IPS-15b (cell line): Measurements from ENCODE around the gene SKI.

ENCODE experiments used
- H3K27me3 ChIP-seq: one replicate; pipeline ENCODE4 v1.6.1; 2013; ENCODE audit warnings: low read length; ENCODE audit not compliant: control insufficient read depth, insufficient read depth
- H3K36me3 ChIP-seq: one replicate; pipeline ENCODE4 v1.6.1; 2013; ENCODE audit warnings: low read length; ENCODE audit not compliant: control insufficient read depth, insufficient read depth
- H3K4me1 ChIP-seq: one replicate; pipeline ENCODE4 v1.6.1; 2013; ENCODE audit warnings: mild to moderate bottlenecking, low read length; ENCODE audit not compliant: control insufficient read depth, insufficient read depth
- H3K4me3 ChIP-seq: one replicate; pipeline ENCODE4 v1.5.1; 2013; ENCODE audit warnings: low read depth, low read length
- H3K9ac ChIP-seq: one replicate; pipeline ENCODE4 v1.6.1; 2013; ENCODE audit warnings: low read depth, mild to moderate bottlenecking, low read length
- H3K9me3 ChIP-seq: one replicate; pipeline ENCODE4 v1.6.1; 2013; ENCODE audit warnings: mild to moderate bottlenecking, low read length; ENCODE audit not compliant: control insufficient read depth, insufficient read depth

SKI gene

DNA sequence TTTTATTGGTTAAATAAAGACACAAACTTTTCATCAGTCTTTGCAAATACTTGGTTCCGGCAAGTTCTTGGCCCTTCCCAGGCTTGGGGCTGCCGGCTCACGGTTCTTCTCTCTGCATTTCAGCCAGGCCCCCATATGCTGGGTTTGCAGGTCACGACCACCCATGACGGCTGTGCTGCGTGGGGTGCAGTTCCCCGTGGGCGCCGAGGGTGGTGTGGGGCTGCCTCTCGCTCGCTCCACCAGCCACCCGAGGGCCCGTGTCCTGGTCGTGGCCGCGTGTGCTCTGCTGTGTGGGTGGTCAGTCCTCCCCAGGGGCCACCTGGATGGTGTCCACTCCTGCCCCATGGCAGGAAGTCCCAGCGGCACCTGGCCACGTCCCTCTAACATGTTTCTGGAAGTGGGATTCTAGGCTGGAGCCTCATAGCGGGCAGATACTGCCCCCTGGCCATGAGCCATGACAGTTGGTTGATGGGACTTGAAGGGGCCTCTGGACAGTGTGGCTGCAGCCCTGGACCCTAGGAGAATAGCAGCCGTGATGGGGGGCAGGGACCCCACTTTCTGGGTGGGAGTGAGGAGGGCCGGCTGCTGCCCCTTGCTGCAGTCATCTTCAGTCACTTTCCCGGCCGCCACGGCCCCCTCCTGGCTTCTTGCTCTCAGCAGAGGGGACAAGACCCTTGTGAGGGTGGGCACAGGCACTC is 46.3 kb downstream of the SKI start:
- Histone ChIP-seq H3K4me3 (no peak overlapping the region), H3K9me3 (no peaks in the 10 kb centered on the region), H3K27me3 (no peaks in the 10 kb centered on the region)

DNA sequence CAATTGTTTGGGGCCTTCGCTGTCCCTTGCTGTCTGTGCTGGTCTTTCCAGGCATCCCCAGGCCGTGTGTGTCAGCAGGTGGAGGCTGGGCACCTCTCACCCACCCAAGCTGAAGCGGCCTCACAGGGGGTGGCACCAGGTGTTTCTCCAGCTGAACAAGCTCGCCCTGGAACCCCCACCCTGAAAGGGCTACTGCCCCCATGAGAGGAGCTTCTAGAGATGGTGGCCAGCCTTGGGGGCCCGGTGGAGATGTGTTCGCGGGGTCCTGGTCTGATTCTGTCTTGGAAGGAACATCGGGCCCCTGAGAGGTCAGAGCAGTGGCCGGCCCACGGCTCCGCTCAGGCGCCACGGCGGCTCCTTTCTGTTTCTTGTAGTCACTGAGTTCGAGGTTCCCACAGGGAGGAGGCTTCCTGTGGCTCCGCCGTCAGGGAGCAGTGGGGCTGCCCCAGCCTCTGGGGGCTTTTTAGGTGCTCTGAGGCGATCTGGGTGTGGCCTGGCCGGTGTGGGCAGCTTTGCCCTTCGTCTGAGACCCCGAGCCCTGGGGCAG is 46.9 kb downstream of the SKI start:
- H3K9ac ChIP-seq, result peak overlapping the region; percentile 37
- peaks cover 14% of the 10 kb centered on the region for H3K4me1 ChIP-seq
- no peak overlapping the region for H3K4me3 ChIP-seq
- H3K36me3 ChIP-seq, result peaks cover 14% of the 10 kb centered on the region
- H3K27me3 ChIP-seq, result no peaks in the 10 kb centered on the region
- H3K9me3 ChIP-seq, result no peaks in the 10 kb centered on the region

More for the DNA sequence above, 46.3 kb downstream of the SKI start:
- Histone ChIP-seq H3K9ac (no peak overlapping the region), H3K36me3 (peaks cover 14% of the 10 kb centered on the region), H3K4me1 (peaks cover 11% of the 10 kb centered on the region)

DNA sequence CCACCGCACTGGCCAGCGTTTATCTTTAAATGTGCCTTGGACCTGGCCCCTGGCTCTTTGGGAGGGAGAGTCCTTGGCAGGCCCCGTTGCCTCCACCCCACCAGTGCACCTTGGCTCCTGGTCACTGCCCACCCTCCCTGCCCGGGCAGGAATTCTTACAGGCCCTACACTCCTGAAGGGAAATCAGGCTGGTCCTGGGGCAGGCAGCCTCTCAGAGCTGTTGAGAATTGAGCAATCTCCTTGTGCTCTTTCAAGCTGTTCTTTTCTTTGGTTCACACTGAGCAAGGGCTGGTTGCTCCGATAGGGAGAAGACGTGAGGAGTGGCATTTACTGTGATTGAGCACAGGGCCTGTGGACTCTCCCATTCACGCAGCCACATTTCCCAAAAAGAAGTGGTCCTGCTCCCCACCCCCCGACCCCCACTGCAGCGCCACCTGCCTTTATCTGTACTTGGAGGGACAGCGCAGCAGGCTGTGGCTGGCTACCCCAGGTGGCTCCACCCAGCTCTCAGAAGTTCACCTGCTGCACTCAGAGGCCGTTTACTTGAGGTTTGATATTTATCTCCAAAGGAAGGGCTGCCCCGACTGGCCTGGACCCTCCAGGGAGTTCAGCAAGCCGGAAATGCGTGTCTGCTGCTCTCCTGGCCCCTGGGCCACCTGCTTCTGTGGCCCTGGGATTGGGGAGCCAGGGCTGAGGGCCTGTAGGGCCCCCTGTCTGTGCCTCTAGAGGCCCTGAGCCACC is 47.8 kb downstream of the SKI start:
- Histone ChIP-seq H3K4me1 (peaks cover 14% of the 10 kb centered on the region), H3K4me3 (no peak overlapping the region), H3K9me3 (no peaks in the 10 kb centered on the region), H3K36me3 (peaks cover 10% of the 10 kb centered on the region), H3K9ac (peak overlapping the region; percentile 26), H3K27me3 (no peaks in the 10 kb centered on the region)

DNA sequence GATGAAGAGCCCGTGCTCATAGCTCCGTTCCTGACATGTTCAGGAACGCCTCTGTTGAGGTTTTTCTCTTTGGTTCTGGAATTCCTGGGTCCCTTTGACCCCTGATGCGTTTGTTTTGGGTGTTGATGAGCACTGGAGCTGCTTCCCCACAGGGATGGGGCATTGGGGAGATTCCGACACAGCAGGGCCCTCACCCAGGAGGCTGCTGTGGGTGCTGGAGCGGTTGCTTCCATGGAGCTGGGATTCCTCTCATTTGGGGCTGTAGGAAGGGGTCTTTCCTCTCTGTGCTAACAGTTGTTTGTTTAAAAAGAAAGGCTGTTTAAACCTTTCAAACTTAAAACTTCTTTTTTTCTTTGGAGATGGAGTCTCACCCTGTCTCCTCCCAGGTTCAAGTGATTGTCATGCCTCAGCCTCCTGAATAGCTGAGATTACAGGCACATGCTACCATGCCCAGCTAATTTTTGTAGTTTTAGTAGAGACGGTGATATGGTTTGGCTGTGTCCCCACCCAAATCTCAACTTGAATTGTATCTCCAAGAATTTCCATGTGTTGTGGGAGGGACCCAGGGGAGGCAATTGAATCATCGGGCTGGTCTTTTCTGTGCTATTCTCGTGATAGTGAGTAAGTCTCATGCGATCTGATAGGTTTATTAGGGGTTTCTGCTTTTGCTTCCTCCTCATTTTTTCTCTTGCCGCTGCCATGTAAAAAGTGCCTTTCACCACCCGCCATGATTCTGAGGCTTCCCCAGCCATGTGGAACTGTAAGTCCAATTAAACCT is 48.9 kb downstream of the SKI start:
- no peaks in the 10 kb centered on the region for H3K9me3 ChIP-seq
- peaks cover 14% of the 10 kb centered on the region for H3K4me1 ChIP-seq
- H3K27me3 ChIP-seq, result no peaks in the 10 kb centered on the region
- H3K36me3 ChIP-seq, result peaks cover 10% of the 10 kb centered on the region
- no peak overlapping the region for H3K4me3 ChIP-seq
- peak overlapping the region; percentile 26 for H3K9ac ChIP-seq

GRCh38 chr1:2277741-2278488 is 49.8 kb downstream of the SKI start:
- Histone ChIP-seq H3K9ac (peak overlapping the region; percentile 49), H3K36me3 (peaks cover 10% of the 10 kb centered on the region), H3K4me1 (peaks cover 12% of the 10 kb centered on the region), H3K27me3 (no peaks in the 10 kb centered on the region), H3K4me3 (no peak overlapping the region), H3K9me3 (no peaks in the 10 kb centered on the region)

DNA sequence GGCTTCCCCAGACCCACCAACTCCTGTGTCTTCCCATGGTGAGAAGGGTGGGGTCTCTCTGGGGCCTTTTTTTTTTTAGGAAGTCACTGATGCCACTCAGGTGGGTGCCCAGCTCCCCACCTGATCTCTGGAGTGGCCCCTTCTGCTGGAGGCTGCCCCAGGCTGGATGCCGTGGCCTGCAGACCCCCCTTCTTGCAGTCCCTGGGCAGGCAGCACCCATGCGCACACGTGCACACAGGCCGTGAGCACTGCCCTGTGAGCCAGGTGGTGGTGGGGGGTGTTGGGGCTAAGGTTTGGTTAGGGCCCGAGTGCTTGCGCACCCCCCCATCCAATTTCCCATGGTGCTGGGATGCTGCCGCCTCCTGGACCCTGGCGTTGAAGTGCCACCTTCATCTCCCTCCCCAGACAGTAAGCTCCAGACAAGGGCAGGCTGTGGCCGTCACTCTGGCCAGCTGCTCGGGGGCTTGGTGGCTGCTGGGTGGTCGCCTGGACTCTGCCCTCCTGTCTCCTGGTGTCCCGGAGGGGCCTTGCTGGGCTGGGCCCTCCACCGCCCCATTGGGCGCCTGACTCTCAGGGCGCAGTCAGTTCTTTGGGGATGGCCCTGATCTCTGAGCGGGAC is 50.6 kb downstream of the SKI start:
- H3K27me3 ChIP-seq, result no peaks in the 10 kb centered on the region
- H3K9ac ChIP-seq, result peak overlapping the region; percentile 47
- H3K4me3 ChIP-seq, result no peak overlapping the region
- peaks cover 10% of the 10 kb centered on the region for H3K36me3 ChIP-seq
- H3K4me1 ChIP-seq, result peaks cover 12% of the 10 kb centered on the region
- H3K9me3 ChIP-seq, result no peaks in the 10 kb centered on the region

GRCh38 chr1:2279210-2279639 is 51.1 kb downstream of the SKI start:
- Histone ChIP-seq H3K27me3 (no peaks in the 10 kb centered on the region), H3K4me1 (peaks cover 12% of the 10 kb centered on the region), H3K36me3 (peaks cover 9% of the 10 kb centered on the region), H3K9ac (peak overlapping the region; percentile 47), H3K9me3 (no peaks in the 10 kb centered on the region), H3K4me3 (no peak overlapping the region)

- Histone ChIP-seq H3K36me3 (peaks cover 7% of the 10 kb centered on the region), H3K4me1 (peaks cover 12% of the 10 kb centered on the region), H3K9ac (no peak overlapping the region)
Measured at GRCh38 chr1:2279817-2280216, 51.7 kb downstream of the SKI start.

GRCh38 chr1:2282556-2283270 is 54.6 kb downstream of the SKI start:
- Histone ChIP-seq H3K4me1 (peaks cover 12% of the 10 kb centered on the region), H3K4me3 (no peak overlapping the region), H3K36me3 (peaks cover 2% of the 10 kb centered on the region), H3K9ac (no peak overlapping the region), H3K27me3 (no peaks in the 10 kb centered on the region), H3K9me3 (no peaks in the 10 kb centered on the region)

More at GRCh38 chr1:2279817-2280216, 51.7 kb downstream of the SKI start:
- H3K27me3 ChIP-seq, result no peaks in the 10 kb centered on the region
- H3K4me3 ChIP-seq, result no peak overlapping the region
- H3K9me3 ChIP-seq, result no peaks in the 10 kb centered on the region

- Histone ChIP-seq H3K9me3 (no peaks in the 10 kb centered on the region), H3K36me3 (no peaks in the 10 kb centered on the region), H3K27me3 (no peaks in the 10 kb centered on the region), H3K9ac (no peak overlapping the region), H3K4me1 (peaks cover 9% of the 10 kb centered on the region), H3K4me3 (no peak overlapping the region)
Measured at GRCh38 chr1:2283371-2283990, 55.4 kb downstream of the SKI start.
